NK-92 treated with Interleukin-12 subunit alpha and Interleukin-12 subunit beta, amount 100 ng/mL, for 24 hours (cell line): ENCODE measurements around the gene DENND1A.

Experiments used
- DNase-seq: peaks from one replicate; lab custom pipeline; 2025; lab: John Stamatoyannopoulos, UW

The DENND1A gene

GRCh38 chr9:123617952-123618678, 311.8 kb downstream of the DENND1A start:
- no peak for DNase-seq

- DNase-seq = no peak
Observed at GRCh38 chr9:123617286-123617685, 312.6 kb downstream of the DENND1A start.

- DNase-seq = no peak
Observed at GRCh38 chr9:123616707-123617106, 313.2 kb downstream of the DENND1A start.

GRCh38 chr9:123615381-123615780, 314.5 kb downstream of the DENND1A start:
- DNase-seq = no peak

- DNase-seq = no peak
Observed at GRCh38 chr9:123614306-123615263, 315.3 kb downstream of the DENND1A start.

- DNase-seq = no peak
Observed at GRCh38 chr9:123611226-123611625, 318.7 kb downstream of the DENND1A start.

- no peak for DNase-seq
Observed at GRCh38 chr9:123609844-123610243, 320.1 kb downstream of the DENND1A start.

GRCh38 chr9:123608104-123608503, 321.8 kb downstream of the DENND1A start:
- DNase-seq = no peak

- DNase-seq = no peak
Observed at GRCh38 chr9:123607479-123607878, 322.4 kb downstream of the DENND1A start.

GRCh38 chr9:123606141-123606540, 323.8 kb downstream of the DENND1A start:
- DNase-seq = no peak

- no peak for DNase-seq
Observed at GRCh38 chr9:123605286-123605685, 324.6 kb downstream of the DENND1A start.

- no peak for DNase-seq
Observed at GRCh38 chr9:123604861-123605260, 325.1 kb downstream of the DENND1A start.

- DNase-seq = no peak
Observed at GRCh38 chr9:123601828-123602227, 328.1 kb downstream of the DENND1A start.

- no peak for DNase-seq
Observed at GRCh38 chr9:123599781-123600180, 330.1 kb downstream of the DENND1A start.

- DNase-seq = no peak
Observed at GRCh38 chr9:123597876-123598556, 331.9 kb downstream of the DENND1A start.

- DNase-seq = no peak
Observed at GRCh38 chr9:123597048-123597447, 332.9 kb downstream of the DENND1A start.

GRCh38 chr9:123591283-123591682, 338.6 kb downstream of the DENND1A start:
- DNase-seq = no peak

- DNase-seq = no peak
Observed at GRCh38 chr9:123590499-123590898, 339.4 kb downstream of the DENND1A start.

GRCh38 chr9:123589361-123590239, 340.3 kb downstream of the DENND1A start:
- no peak for DNase-seq

- DNase-seq = no peak
Observed at GRCh38 chr9:123586275-123586674, 343.7 kb downstream of the DENND1A start.
